Jurkat, Clone E6-1 (cell line): Measurements from ENCODE around the gene SLC29A3.

ENCODE experiments used
- DNase-seq: peaks from one replicate; pipeline ENCODE4 v3.0.0-alpha.2; 2011; ENCODE audit warnings: low read depth, low spot score
- H3K4me3 ChIP-seq: 2 replicates; pipeline ENCODE4 v1.5.1; 2011; ENCODE audit warnings: mild to moderate bottlenecking, low read length, control low read depth, moderate library complexity

Gene SLC29A3

GRCh38 chr10:71314694-71315225, 4.3 kb upstream of the SLC29A3 start:
- H3K4me3 ChIP-seq = peak overlapping the region; percentile 35
- no peak for DNase-seq

- H3K4me3 ChIP-seq = no peak overlapping the region
- peak; percentile 55 for DNase-seq
Observed at GRCh38 chr10:71316056-71316785, 2.8 kb upstream of the SLC29A3 start.

GRCh38 chr10:71316786-71317160, 2.3 kb upstream of the SLC29A3 start:
- DNase-seq = no peak
- H3K4me3 ChIP-seq = no peak overlapping the region

DNA sequence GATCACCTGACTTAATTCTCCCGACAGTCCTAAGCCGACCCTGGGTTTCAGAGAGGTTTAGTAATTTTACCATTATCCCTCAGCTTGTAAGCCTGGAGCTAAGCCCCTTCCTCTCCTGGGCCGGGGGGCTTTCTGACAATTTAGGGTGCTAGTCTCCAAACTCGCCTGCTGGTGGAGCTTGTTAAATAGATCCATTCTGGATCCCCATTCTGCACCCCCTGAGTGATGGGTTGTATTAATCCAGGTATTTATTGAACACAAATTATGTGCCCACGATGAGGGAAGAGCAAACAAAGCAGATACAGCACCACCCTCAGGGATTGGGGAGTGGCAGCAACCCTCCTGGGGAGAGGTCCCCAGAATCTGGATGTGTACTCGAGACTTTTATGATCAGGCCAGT, 1.3 kb upstream of the SLC29A3 start:
- H3K4me3 ChIP-seq = no peak overlapping the region
- no peak for DNase-seq

GRCh38 chr10:71319800-71320392, 837 bp downstream of the SLC29A3 start:
- H3K4me3 ChIP-seq = peak overlapping the region; percentile 83

DNA sequence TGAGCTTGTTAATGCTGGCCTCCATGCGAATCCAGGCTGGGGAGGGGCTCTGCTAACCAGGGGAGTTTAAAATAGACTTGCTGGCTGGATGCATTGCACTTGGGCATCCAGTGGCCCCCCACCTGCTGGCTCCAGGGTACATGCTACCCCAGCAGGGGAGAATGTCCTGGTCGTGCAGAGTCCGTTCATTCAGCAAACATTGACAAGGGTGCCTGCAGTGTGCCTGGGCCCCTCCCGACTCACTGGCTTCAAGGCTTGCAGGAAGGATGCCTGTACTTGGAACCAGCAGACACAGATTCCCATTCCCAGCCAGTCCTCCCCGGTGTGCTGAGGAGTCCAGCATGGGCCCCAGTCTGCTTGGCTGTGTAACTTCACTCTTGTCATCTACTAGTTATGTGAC, 1.5 kb downstream of the SLC29A3 start:
- no peak for DNase-seq
- no peak overlapping the region for H3K4me3 ChIP-seq

More at GRCh38 chr10:71319800-71320392, 837 bp downstream of the SLC29A3 start:
- DNase-seq = no peak

DNA sequence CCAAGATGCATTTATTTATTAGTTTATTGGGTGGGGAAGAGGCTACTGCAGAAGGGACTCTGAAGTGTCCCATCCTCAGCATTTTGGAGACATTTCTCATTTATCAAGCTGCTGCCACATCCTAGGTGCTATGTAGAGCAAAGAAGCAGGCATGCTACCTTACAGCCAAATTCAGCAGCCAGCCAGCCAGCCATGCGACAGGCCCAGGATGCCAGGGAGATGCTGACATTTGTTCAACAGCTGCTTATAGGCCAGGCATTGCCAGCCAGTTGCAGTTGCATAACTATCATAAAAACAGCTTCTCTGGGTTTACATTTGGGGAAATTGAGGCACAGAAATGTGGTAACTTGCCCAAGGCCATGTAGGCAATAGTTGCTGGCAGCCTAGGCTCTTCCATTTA, 2.3 kb downstream of the SLC29A3 start:
- DNase-seq = no peak
- H3K4me3 ChIP-seq = no peak overlapping the region

GRCh38 chr10:71323407-71323806, 4.3 kb downstream of the SLC29A3 start:
- peak; percentile 33 for DNase-seq
- H3K4me3 ChIP-seq = no peak overlapping the region

DNA sequence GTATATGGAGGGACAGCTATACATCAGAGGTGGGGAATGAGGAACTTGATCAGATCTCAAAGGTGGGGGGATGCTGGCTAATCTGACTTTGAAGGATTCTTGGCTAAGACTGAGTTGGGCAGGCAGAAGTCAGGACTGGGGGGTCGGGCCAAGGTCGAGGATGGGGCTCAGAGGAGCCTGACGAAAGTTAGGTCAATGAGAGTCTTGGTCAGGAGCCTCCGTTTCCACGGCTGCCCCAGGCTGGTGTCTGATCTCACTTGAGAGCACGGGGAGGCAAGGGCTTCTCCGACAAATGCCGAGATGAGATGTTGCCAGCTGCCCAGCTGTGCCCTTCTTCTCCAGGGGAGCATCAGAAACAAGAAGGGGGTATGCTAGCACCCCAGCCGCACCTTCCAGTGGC, 5.7 kb downstream of the SLC29A3 start:
- no peak overlapping the region for H3K4me3 ChIP-seq
- no peak for DNase-seq

GRCh38 chr10:71325267-71325666, 6.2 kb downstream of the SLC29A3 start:
- no peak for DNase-seq
- no peak overlapping the region for H3K4me3 ChIP-seq

DNA sequence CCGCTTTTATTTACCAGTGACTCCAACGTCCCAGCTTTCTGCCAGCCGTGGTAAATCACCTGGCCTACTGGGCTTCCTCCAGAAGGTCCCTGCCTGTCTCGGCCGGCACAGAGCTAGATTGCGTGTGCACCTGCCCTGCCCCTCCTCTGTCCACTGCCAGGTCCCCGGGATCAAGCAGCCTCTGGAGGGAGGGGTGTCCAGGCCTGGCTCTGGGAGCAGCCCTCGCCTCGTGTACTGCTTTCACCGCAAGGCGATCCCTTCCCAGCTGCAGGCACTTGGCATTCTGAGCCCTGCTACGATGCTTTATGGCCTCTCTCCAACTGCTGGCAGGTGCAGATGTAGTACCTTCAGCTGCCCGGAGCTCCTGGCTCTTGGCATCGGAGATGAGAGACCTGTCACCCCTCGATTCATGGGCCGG, 7.4 kb downstream of the SLC29A3 start:
- no peak for DNase-seq
- no peak overlapping the region for H3K4me3 ChIP-seq

GRCh38 chr10:71330789-71331404, 11.8 kb downstream of the SLC29A3 start:
- no peak for DNase-seq
- H3K4me3 ChIP-seq = no peak overlapping the region

GRCh38 chr10:71331736-71332135, 12.7 kb downstream of the SLC29A3 start:
- H3K4me3 ChIP-seq = no peak overlapping the region
- no peak for DNase-seq

DNA sequence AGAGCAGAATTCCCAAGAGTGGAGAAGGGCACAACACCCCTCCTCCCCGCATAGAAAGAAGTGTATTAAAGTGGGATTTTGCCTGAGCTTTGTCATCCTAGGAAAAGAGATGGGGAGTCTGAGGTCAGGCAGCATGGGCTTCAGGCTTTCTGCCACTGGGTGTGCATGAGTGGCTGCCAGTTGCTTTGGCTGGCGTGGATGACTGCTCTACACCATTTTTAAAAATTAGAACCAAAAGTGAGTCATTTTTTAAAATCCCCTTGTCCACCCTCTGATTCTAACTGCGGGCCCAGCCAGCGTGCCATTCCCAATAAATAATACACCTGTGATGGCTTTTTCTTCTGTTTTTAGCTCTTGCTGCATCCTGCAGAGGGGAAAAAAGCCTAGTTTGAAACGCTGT, 13.4 kb downstream of the SLC29A3 start:
- no peak for DNase-seq
- no peak overlapping the region for H3K4me3 ChIP-seq

GRCh38 chr10:71333129-71333887, 14.2 kb downstream of the SLC29A3 start:
- no peak overlapping the region for H3K4me3 ChIP-seq
- DNase-seq = peak; percentile 40

DNA sequence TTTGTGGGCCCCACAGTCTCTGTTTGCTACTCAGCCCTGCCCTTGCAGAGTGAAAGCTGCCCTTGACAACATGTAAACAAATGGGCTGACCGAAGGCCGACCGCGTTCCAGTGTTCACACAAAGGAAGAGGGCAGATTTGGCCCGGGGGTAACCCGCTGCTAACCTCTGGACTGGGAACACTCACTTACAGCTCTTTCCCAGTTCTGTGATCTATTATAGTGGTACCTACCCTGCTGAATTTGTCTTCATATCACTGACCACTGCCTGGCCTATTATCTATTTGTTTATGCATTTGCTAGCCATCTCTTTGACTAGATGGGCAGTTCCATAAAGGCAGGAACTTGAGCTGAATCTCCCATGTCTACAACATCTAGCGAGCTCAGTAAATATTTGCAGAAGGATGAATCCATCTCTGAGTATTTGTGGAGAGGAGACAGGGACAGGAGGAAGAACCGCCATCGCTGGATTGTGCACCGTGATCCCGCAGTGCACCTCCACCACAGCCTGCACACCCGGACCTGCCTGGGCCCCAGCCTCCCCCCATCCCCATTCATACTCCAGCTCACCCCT, 15.2 kb downstream of the SLC29A3 start:
- no peak for DNase-seq
- no peak overlapping the region for H3K4me3 ChIP-seq

DNA sequence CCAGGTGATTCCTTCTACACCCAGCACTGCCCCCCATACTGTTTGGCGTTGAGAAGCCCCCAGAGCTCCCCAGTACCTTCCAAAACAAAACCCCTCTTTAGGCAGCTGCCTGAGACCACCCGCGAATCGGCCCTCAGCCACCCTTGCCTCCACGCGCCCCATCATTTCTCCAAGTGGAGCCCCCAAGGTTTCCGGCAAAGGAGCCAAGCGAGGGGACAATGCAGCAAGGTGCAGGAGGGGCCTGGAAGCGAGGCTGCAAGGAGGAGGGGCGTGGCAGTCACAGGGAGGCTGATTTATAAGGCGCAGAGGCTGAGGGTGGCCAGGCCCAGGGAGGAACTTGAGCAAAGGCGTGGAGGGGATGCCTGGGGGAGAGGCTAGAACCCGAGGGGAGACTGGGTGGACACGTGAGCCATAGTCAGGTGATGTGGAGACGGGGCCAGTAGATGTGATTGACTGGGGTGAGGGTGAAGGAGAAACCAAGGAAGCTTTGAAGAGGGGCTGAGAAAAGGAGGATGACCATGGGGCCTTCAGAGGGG, 16.2 kb downstream of the SLC29A3 start:
- no peak overlapping the region for H3K4me3 ChIP-seq
- DNase-seq = no peak

DNA sequence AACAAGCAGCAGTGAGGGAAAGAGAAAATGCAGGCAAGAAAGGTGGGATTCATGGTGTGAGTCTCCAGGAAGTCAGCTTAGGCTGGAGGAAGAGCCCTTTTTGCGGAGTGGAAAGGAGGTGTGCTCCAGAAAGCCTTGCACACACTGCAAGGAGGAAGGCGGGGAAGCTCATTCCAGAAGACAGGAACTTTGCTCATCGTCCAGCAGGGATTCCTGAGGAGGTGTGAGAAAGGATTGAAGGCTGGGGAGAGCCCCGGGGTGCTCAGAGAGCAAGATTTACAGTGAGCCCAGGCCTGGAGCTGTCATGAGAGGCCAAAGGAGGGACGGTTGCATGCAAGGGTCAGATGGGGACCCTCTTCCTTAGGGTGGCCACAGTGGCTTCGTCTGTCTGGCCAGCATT, 17.6 kb downstream of the SLC29A3 start:
- H3K4me3 ChIP-seq = no peak overlapping the region
- DNase-seq = no peak

DNA sequence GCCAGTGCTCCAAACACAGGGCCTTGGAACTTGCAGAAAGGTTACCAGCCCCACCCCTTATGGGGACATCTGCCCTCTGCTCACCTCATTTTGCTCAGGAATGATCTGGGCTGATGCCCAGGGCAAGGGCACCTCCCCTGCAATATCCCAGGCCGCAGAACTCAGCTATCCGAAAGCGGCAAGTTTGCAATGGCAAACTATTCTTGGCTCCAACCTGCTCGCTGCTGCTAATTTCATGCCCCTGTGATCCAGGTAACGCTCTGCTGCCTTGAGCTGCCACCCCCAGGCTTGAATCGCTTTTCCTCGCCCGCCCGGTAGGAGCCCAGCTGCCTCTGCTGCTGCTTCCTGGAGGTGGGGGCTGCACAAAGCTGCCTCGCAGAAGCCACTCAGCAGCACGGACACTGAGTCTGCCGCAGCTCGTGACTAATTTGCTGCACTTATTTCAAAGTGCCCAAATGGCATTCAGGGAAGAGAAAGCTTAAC, 18.2 kb downstream of the SLC29A3 start:
- DNase-seq = no peak
- no peak overlapping the region for H3K4me3 ChIP-seq
